ENCODE results near the gene XYLT1.
"Not testable (repeated sequence)": the region's sequence is repeated elsewhere in the genome, so short reads cannot be mapped to it uniquely, and the experiment has no call there.

XYLT1 gene

DNA sequence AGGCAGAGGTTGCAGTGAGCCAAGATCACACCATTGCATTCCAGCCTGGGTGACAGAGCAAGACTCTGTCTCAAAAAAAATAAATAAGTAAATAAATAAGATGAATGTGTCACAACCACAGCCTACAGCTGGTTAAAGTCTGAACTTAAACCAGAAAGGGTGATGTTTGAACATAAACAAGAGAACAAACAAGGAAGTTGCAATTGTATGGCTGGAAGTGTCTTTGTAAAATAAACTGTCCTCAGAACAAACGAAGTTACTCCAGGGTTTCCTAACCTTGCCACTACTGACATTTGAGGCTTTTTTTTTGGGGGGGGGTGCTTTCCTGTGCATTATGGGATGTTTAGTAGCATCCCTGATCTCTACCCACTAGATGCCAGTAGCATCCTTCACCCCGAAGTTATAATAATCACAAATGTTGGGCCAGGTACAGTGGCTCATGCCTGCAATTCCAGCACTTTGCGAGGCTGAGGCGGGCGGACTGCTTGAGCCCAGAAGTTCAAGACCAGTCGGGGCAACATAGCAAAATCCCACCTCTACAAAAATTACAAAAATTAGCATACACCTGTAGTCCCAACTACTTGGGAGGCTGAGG is 119.2 kb downstream of the XYLT1 start:
- no peak for ATAC-seq

DNA sequence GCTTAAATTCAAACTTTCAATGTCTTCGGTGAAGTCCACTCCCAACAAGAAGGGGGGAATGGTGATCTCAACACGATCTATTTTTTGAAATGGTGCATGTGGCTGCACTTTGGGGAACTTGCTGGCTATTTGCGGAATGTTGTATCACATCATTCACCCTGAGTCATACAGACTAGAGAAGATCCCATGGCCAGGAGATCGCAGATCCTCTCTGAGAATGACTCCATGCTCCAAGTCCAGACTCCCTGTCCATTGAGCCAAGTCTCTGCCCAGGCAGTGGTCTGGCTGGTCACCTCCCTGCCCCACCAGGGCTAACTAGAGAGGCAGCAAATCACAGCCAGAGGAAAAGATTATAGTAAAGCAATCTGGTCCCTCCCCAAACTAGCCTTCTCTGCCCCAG is 120.6 kb downstream of the XYLT1 start:
- no peak for ATAC-seq

DNA sequence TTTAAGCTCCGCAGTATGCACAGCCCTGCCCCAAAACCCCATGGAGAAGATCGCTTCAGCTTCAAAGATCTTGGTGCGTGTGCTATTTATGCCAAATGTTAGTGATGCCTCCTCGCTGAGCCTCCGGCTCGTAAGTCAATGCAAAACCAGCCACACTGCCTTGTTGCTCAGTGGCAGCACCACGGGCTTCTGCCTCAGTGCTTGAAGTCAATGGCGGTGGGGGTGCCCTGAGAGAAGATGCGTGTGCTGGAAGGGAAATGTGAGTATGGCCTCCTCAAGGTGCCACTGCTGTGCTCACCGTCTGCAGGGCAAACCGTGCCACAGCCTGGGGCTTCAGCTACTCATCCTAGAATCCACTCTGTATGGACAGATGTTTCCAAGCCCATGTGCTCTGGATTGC is 121.9 kb downstream of the XYLT1 start:
- no peak for ATAC-seq

DNA sequence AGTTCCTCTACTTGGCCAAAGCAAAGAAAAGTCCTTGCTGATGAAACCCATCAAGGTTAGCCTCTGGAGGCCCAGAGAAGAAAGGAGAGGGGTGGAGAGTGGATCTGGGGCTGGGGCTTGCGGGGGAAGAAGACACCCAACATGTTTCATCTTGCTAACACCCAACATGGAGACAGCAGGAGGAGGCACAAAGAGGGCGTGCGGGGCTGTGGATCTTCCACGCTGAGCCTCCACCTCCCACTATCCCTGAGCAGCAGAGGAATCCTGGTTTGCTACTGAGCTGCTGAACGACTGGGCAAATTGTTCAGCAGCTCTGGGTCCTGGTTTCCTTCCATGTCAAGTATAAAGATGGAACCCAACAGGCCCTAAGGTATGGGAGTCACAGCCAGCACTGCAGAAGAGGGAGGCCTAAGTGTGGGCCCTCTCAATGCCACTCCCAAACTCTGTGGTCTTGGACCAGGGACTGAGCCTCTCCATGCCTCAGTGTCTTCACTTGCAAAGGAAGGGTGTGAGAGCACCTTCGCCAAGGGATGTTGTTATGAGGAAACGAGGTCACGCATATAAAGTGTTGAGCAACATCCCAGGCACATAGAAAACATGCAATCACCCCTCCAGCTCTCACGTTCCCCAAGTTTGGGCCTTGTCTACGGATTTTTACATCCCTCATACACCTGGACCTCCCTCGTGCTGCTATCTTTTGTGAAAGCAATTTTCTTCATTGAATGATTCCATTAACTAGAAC is 122.5 kb downstream of the XYLT1 start:
- no peak for ATAC-seq

DNA sequence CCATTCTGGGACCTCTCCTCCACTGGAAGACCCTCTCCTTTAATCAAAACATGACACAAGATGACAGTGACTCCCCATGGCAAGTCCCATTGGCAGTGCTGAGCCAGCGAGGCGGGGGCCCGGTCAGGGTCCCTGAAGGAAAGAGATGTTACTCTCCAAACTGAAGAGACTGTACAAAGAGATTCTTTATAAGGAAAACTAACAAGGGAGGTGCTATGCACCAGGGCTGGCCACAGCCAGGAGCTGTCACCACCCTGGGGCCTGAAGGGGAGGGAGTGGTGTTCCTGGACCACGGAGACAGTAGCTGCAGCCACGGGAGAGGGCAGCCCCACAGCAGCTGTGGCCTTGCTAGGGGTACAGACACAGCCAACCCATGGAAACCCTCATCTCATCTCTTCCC is 123.1 kb downstream of the XYLT1 start:
- no peak for ATAC-seq

DNA sequence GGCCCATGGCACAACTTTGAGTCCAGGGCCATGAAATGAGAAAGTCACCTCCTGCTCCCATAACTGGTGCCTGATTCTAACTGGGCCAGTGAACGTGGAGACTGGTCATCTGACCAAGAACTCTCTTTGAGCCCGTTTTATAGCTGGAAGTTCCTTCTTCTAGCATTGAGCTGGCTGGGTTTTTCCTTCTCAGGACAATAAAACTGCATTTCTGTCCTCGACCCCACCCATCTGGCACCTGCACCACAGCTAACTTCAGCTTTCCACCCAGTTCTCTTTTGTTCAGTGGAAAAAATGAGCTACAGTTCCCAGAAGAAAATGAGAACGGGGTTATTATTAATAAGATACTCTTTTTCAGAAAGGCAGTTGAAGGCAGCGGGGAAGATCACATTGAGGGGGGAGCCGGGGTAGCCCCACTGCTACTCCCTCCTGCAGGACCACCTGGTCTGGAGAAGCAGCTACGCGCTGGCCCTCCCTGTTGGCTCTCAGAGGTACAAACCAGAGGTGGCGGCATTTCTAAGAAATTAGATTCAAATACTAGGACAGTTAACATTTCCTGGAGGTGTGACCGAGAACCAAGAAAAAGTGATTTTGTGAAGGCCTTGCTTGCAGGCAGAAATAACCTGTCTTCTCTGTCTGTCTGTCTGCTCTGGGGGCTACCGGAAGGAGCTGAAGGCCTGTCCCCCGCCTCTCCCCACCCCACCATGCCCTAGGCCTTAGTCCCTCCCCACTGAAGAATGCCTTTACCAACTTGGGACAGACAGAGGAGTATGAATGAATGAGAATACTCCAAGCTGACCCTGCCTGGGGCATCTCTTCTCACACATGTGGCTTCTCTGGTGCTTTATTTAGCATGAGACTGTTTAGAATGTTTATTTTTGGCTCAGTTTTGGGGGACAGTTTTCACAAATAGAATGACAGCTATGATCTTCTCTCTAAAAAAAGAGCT is 123.9 kb downstream of the XYLT1 start:
- peak; percentile 75 to 82 for ATAC-seq

DNA sequence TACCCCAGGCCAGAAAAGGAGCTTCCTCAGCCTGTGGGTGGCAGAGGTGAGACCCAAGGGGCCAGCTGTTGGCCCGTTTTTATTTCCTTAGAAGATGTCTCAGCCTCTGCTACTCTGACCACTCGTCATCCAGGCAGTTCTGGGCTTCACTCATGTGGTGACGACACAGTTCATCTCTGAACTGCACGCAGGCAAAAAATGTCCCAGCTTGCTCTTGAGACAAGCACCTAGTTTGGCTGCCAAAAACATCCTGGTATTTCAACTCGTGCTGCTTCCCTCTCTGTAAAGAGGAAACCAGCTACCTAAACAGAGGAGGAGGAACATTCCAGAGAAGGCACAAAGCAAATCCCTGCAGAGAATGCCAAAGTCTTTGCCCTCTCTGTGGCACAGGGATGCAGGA is 125.7 kb downstream of the XYLT1 start:
- no peak for ATAC-seq

DNA sequence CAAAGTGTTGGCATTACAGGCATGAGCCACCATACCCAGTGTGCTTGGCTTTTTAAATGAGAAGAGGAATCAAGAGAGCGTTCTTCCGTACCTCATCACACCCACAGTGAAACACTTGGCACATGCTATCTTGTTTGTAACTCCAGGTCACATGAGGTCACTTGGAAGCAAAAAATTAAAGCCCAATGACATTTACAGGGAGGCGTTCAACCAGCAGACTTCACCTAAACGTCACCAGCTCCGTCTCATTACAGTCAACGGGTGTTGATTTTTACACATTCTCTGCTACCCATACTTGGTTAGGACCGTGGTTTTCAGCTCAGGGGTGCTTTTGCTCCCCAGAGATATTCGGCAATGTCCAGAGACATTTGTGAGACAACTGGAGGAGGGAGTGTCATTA is 127.0 kb downstream of the XYLT1 start:
- no peak for ATAC-seq

DNA sequence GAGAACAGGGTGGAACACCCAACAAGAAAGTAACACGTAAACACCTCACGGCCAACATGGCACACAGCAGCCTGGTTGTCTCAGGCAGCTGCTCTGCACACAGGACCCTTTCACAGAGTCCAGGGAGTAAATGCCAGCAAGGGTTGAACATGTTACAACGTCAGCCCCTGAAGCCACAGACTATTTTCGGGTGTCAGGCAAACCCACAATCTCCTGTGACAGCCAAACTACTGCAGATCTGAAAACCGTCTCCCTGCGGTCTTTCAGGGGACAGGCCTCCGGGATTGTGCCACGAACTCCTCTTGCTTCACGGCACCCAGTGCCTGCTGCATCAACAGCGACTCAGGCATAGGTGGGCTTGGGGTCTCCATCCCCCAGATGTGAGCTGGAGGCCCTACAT is 127.7 kb downstream of the XYLT1 start:
- ATAC-seq = peak in 1 of 2 donors; percentile 3

DNA sequence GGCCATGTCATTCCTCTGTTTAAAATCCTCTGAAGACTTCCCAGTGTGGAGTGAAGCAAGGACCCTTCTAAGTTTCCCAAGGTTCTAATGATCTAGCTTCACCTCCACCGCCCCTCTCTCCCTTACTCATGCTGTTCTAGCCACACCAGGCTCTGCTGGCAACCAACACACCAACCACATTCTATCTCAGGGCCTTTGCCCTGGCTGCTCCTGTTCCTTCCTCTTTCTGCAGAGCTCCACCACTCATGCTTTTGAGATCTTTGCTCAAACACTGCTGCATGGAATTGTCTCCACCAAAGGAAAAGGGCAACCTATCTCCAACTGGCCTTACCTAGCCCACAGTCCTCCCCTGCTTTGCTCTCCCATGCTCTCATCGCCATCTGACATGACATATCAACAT is 128.7 kb downstream of the XYLT1 start:
- ATAC-seq = no peak

DNA sequence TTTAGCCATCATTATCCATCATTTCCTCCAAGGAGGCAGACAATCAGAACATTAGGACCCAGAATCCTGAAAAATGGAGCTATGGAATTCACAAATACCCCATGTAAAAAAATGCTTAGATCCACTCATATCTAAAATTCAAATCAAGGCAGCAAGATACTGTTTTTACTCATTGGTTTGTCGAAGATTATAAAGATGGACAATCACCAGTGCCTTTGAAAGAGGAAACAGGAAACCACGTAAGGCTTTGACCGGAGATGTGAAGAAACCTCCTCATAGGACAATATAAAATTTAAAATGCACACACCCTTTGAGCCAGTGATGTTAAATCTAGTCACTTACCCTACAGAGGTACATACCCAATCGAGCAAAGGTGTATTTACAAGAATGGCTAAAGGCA is 130.0 kb downstream of the XYLT1 start:
- ATAC-seq = no peak

DNA sequence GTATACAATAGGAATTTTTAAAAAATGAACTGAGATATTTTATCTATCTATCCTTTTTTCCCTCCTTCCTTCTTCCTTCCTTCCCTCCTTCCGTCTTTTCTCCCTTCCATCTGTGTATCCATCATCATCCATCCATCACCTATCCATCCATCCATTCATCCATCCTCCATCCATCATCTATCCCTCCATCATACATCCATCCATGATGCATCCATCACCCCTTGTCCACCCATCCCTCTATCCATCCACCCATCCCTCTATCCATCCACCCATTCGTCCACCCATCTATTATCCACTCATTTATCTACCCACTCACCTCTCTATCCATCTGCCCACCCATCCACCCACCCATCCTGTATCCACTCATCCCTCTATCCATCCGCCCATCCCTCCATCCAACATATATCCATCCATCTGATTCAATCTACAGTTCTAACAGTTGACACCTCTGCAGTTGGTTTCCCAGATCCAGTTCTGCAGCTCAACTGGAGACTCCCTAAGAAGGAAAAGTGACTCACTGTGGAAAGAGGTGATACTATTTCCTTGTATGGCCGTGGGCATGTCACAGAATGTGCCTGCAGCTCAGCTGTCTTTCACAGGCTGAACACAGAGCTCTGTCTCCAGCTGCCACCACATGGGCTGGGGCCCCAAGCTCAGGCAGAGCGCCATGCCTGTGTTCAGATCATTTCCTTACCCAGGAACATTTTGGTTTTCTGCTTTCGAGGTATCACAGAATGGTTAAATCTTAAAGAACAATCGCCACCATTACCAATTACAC is 130.8 kb downstream of the XYLT1 start:
- ATAC-seq = no peak

DNA sequence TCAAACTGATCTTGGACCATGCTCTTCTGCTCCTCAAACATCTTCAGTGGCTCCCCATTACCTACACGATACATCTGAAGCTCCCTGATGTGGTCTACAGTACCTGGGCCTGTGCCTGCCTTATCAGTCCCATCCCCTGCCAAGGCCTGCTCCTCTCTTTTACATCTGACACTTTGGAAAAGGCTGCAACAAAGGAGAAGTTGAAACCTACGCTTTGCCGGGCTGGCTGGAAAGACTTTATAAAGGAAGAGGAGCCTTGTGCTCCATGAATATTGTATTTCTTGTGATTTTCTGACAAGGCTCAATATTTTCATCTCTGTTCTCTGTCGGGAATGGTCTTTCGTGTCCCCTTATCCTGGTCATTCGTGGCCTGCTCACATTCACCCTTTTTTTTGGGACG is 132.5 kb downstream of the XYLT1 start:
- ATAC-seq = no peak

DNA sequence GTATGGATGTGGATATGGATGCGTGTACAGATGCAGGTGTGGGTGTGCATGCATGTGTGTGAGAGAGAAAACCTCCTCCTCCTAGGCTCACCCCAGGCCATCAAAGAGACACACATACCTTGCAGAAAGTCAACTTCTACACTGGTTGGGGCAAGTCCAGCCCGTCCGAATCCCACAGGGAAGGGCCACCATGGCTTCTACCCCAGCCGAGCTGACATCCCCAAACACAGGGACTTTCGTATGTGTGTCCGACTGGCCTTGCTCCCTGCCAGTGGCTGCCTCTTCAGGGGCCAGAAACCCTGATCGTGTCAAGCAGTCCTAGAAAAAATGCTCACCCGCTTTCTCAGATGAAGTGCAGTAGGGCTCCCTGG is 134.2 kb downstream of the XYLT1 start:
- no peak for ATAC-seq

DNA sequence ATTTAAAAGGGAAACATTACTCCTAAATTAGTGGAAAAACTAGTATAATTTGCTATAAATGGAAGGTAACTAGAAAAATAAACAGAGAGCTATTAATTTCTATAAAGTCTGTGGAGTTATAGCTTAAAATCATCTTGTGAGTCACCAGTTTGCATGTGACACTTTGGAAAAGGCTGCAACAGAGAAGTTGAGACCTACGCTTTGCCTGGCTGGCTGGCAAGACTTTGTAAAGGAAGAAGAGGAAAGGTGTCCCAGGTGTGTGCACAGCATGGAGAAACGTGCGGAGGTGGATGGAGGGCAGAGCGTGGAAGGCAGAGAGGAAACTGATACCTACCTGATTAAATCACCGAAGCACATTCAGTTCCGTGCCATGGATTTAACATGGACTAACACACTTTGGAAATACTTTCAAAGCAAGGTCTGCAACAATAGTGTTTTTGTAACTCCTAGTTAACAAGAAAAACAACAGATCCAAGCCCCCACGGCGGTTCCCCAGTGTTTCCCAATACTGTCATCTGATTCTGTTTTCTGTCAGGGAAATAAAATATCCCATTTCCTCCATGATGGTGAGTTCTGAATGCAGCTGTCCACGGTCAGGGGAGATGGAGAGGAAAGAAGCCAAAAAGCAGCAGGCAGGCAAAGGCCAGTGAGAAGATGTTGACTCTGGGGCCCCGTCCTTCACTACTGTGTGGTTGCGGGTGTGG is 134.8 kb downstream of the XYLT1 start:
- no peak for ATAC-seq

DNA sequence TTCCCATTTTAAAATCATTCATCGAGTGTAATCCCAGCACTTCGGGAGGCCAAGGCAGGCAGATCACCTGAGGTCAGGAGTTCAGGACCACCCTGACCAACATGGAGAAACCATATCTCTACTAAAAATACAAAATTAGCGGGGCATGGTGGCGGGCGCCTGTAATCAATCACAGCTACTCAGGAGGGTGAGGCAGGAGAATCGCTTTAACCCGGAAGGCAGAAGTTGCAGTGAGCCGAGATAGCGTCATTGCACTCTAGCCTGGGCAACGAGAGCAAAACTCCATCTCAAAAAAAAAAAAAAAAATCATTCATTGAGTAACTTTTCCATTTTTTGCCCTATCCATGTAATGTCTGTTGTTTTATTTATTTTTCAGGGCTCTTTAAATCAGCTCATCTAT is 135.4 kb downstream of the XYLT1 start:
- ATAC-seq = not testable (repeated sequence)

DNA sequence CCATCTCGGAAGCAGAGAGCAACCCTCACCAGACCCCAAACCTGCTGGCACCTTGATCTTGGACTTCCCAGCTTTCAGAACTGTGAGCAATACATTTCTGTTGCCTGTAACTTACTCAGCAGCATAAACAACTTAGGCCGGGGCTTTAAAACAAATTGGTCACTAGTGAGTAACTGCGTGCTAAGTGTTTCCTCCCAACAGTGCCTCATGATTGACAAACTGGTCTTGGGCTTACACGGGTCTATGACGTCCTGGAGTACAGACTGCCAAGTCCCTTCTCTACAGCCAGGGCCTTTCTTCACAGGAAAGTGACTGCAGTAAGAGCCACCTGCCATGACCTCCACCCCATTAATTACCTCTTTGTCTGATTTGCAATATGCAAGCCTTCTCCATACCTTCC is 136.7 kb downstream of the XYLT1 start:
- no peak for ATAC-seq

DNA sequence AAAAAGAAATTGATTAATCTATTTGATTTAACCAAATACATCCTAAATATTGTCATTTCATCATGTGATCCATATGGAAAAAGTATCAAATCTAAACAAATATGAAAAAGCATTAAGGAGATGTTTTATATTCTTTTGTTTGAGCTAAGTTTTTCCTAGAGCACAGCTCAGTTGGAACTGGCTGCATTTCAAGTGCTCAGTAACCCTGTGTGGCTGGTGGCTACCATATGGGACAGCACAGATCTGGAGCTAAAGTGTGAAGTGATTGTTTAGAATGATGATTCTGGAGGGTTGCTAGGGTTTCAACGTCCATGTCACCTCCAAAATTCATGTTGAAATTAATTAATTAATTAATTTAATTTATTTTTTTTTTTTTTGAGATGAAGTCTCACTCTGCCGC is 137.5 kb downstream of the XYLT1 start:
- no peak for ATAC-seq

DNA sequence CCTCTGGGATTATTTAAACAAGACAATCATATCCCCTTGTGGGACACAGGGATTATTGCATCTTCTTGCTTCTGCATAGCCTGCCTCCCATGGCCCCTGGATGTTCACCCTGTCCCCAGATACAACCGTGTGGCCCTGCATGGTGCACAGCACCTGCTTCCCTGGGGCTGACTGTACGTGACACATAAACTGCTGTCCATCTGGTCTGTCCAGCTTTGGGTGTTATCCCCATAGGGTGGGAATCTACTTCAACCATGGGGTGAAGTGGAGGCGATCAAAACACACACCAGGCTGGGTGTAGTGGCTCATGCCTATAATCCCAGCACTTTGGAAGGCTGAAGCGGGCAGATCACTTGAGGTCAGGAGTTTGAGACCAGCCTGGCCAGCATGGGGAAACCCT is 138.8 kb downstream of the XYLT1 start:
- no peak for ATAC-seq

DNA sequence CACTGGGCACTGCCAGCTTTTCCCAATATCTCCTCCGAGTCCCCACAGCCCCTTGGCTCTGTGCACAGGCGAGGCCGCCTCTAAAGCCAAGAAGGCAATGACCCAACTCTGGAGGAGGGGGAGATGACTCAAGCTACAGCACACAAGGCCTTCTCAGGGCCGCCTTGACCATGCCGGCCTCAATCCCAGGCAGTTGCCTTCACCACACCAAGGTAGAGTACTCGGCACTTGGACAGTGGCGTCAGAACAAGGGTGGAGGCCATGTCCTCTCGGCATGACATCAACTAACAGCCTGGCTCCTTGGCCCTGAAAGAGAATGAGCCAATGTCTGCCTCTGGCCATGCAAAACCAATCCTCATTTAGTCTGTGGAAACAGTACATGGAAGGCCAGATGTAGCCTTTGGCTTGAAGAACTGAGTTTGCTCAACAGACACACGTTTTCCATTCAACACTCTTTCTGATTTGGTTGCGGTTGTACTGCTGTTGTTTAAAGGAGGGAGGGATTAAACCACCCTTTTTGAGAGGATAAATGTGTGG is 139.6 kb downstream of the XYLT1 start:
- ATAC-seq = no peak

DNA sequence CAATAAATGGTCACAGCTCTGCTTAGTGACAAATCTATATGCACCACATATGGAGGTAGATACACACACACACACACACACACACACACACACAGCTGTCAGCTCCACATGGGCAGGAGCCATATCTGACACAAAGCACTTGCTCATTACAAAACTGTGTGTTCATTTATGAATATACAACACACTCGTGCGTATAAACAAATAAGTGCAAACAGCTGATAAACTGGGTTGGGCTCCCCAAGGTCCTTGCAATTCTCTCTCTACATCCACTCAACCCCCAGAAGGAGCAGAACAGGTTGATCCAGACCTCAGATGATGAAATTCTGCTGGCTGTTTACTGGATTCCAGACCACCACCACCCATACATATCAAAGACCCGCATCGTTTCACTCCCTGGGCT is 140.7 kb downstream of the XYLT1 start:
- no peak for ATAC-seq

DNA sequence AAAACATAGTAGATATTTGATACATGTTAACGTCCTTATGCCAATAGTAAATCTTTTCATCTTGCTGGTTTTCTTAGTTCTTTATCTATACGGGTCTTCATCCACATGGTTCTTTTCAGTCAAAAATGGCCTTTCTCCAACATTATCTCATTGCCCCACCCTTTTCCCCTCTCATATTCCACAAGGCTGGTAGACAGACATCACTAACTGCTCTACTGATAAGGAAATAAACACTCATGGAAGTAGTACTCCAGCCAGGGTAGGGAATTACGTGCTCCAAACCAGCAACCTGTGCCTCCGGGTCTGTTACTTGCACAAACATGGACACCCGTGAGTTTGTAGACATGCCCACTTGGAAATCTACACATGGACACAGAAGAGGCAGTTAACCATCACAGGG is 141.4 kb downstream of the XYLT1 start:
- ATAC-seq = no peak

All from activated CD4-positive, CD25-positive, alpha-beta regulatory T cell treated with anti-CD3 and anti-CD28 coated beads, Interleukin-2, amount 50 U/mL, for 24 hours (primary cell).